CD14-positive monocyte (primary cell): Measurements from ENCODE around the gene UBE2N. TPM values are rescaled to one million over a fixed set of nuclear protein-coding genes. Genes with fewer than 3 reads are reported as not detected.

Experiments
- DNase-seq, 3 donors: peaks; one replicate each; pipeline ENCODE4 v3.0.0-alpha.2; 2011 to 2022
- H2AFZ ChIP-seq: 2 replicates; pipeline ENCODE4 v1.6.0; 2012; ENCODE audit warnings: mild to moderate bottlenecking, low read depth, low read length, inconsistent platforms; ENCODE audit not compliant: insufficient read depth, poor library complexity, severe bottlenecking
- H3K27ac ChIP-seq, 2 donors: 1 replicate in 1 of 2; 2 replicates in 1 of 2; pipeline ENCODE4 v1.5.1; 2012 to 2013; ENCODE audit warnings: low read length in 2 of 2, control low read depth in 1 of 2, inconsistent platforms in 1 of 2, low read depth in 1 of 2, mild to moderate bottlenecking in 1 of 2
- H3K27me3 ChIP-seq, 2 donors: one replicate each; pipeline versions ENCODE4 v1.6.0 to v1.6.1; 2011 to 2013; ENCODE audit warnings: low read length in 2 of 2; ENCODE audit not compliant: control insufficient read depth in 2 of 2, insufficient read depth in 2 of 2
- H3K36me3 ChIP-seq, 2 donors: replicated peaks in 1 of 2; 1 replicate in 1 of 2; 2 replicates in 1 of 2; pipeline versions ENCODE4 v1.5.1 to v1.6.1; 2012 to 2013; ENCODE audit warnings: low read length in 2 of 2, control low read depth in 1 of 2, inconsistent platforms in 1 of 2, mild to moderate bottlenecking in 1 of 2; ENCODE audit not compliant: insufficient read depth in 2 of 2, control insufficient read depth in 1 of 2
- H3K4me1 ChIP-seq, 2 donors: 1 replicate in 1 of 2; 2 replicates in 1 of 2; pipeline versions ENCODE4 v1.5.1 to v1.6.1; 2012 to 2013; ENCODE audit warnings: low read length in 2 of 2, control low read depth in 1 of 2, inconsistent platforms in 1 of 2, mild to moderate bottlenecking in 1 of 2, moderate library complexity in 1 of 2; ENCODE audit not compliant: insufficient read depth in 2 of 2, control insufficient read depth in 1 of 2
- H3K4me2 ChIP-seq: replicated peaks from 2 replicates; pipeline ENCODE3; 2012; ENCODE audit warnings: low read length, moderate library complexity, mild to moderate bottlenecking; ENCODE audit not compliant: poor library complexity, severe bottlenecking; ENCODE audit errors: extremely low read depth
- H3K4me3 ChIP-seq, 3 experiments: fragments of 200-600 bp in 1 of 3; sonication (generic) in 1 of 3; replicated peaks in 1 of 3; 1 replicate in 2 of 3; 2 replicates in 1 of 3; pipeline ENCODE4 v1.5.1; 2011 to 2013; ENCODE audit warnings: low read length in 3 of 3, mild to moderate bottlenecking in 3 of 3, control low read depth in 2 of 3, low read depth in 2 of 3, inconsistent platforms in 1 of 3, moderate library complexity in 1 of 3
- H3K79me2 ChIP-seq: 2 replicates; pipeline ENCODE4 v1.6.0; 2012; ENCODE audit warnings: mild to moderate bottlenecking, control low read depth, inconsistent platforms, low read length, moderate library complexity; ENCODE audit not compliant: insufficient read depth
- H3K9ac ChIP-seq: 2 replicates; pipeline ENCODE4 v1.6.0; 2017; ENCODE audit warnings: low read length, mild to moderate bottlenecking; ENCODE audit not compliant: insufficient read depth, poor library complexity, severe bottlenecking
- H3K9me3 ChIP-seq, 2 donors: replicated peaks in 1 of 2; 1 replicate in 1 of 2; 2 replicates in 1 of 2; pipeline versions ENCODE4 v1.5.1 to v1.6.1; 2012 to 2013; ENCODE audit warnings: low read length in 2 of 2, control low read depth in 1 of 2; ENCODE audit not compliant: control insufficient read depth in 1 of 2, insufficient read depth in 1 of 2
- H4K20me1 ChIP-seq: 2 replicates; pipeline ENCODE4 v1.6.0; 2012; ENCODE audit warnings: mild to moderate bottlenecking, low read length, control low read depth, moderate library complexity; ENCODE audit not compliant: insufficient read depth
- H3K27ac Mint-ChIP-seq, 7 donors: one replicate each; pipeline ENCODE4 v1.8.0; 2020; ENCODE audit warnings: mild to moderate bottlenecking in 7 of 7, mixed read lengths in 7 of 7, moderate library complexity in 6 of 7, inconsistent platforms in 2 of 7
- H3K27me3 Mint-ChIP-seq, 3 donors: one replicate each; pipeline ENCODE4 v1.8.0; 2021 to 2022; ENCODE audit warnings: low read depth in 3 of 3, mild to moderate bottlenecking in 3 of 3, mixed read lengths in 3 of 3, moderate library complexity in 3 of 3, inconsistent platforms in 1 of 3
- H3K36me3 Mint-ChIP-seq, 2 donors: one replicate each; pipeline ENCODE4 v1.8.0; 2020; ENCODE audit warnings: mixed read lengths in 2 of 2, inconsistent platforms in 1 of 2, mild to moderate bottlenecking in 1 of 2
- H3K4me1 Mint-ChIP-seq: one replicate; pipeline ENCODE4 v1.8.0; 2020; ENCODE audit warnings: mild to moderate bottlenecking, mixed read lengths
- H3K4me3 Mint-ChIP-seq, 2 donors: one replicate each; pipeline ENCODE4 v1.8.0; 2020; ENCODE audit warnings: mild to moderate bottlenecking in 2 of 2, mixed read lengths in 2 of 2, moderate library complexity in 1 of 2
- H3K9me3 Mint-ChIP-seq, 7 donors: one replicate each; pipeline ENCODE4 v1.8.0; 2020 to 2022; ENCODE audit warnings: mixed read lengths in 7 of 7, mild to moderate bottlenecking in 6 of 7, moderate library complexity in 6 of 7, inconsistent platforms in 2 of 7
- WGBS: methylation state at CpG from one replicate; pipeline ENCODE4 v1.1.5; 2013; ENCODE audit warnings: missing lambda C conversion rate; ENCODE audit not compliant: insufficient coverage; 5-methylcytosine and 5-hydroxymethylcytosine counted together
- intact Hi-C, 2 donors: fragments of 100-400 bp; cut with micrococcal nuclease; formaldehyde crosslinking; loops; one replicate each; pipeline versions ENCODE4 v1.15.0 to v1.15.1; 2023
- polyA plus RNA-seq, 3 donors: library from polyadenylated mRNA; depleted of rRNA in 1 of 3; unstranded in 2 of 3; stranded (reverse) in 1 of 3; fragments of 300-500 nt in 2 of 3; fragments of >200 nt in 1 of 3; fragmentation: Illumina TruSeq in 2 of 3; gene quantifications; 1 replicate in 2 of 3; 2 replicates in 1 of 3; pipeline ENCODE4 v1.2.3, GENCODE V29; 2012 to 2021
- small RNA-seq: library from RNA; depleted of rRNA; stranded (forward); fragments of <200 nt; gene quantifications from one replicate; pipeline ENCODE3, GENCODE V24; 2012; ENCODE audit warnings: low read depth; ENCODE audit not compliant: insufficient read length
- TF ChIP-seq, protein P1 (sequence below): fragments of 200-600 bp; IDR thresholded peaks from one replicate; pipeline ENCODE4 v1.8.0; 2022; ENCODE audit warnings: antibody characterized with exemption, mild to moderate bottlenecking

Gene UBE2N
- polyA plus RNA-seq, 3 donors, result 31.2 to 119 (median 108) TPM

DNA sequence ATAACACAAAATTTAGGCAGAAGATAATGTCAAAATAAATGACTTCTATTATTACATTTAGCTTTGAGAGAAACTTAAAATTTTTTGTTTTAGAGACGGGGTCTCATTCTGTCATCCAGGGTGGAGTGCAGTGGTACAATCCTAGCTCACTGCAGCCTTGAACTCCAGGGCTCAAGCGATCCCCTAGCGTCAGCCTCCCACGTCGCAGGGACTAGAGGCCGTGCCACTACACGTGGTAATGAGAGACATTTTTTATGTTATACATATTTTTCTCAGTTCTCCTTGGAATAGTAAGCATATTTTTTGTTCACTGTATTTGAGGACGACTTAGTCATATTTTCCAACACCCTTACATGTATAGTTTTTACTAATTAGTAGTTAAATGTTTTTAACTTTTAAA, 85.5 kb downstream of the UBE2N start:
- Histone ChIP-seq H4K20me1 (no peaks in the 10 kb centered on the region), H3K27me3 (peaks cover 0 to 1% of the 10 kb centered on the region in 2 donors), H3K4me3 (no peak overlapping the region), H2AFZ (no peak overlapping the region), H3K9ac (no peak overlapping the region), H3K4me2 (no peak overlapping the region), H3K36me3 (no peaks in the 10 kb centered on the region), H3K27ac (no peak overlapping the region), H3K4me1 (no peaks in the 10 kb centered on the region), H3K79me2 (no peaks in the 10 kb centered on the region), H3K9me3 (no peaks in the 10 kb centered on the region)
- Mint-ChIP-seq H3K9me3 (peaks cover 0 to 2% (median 0%) of the 10 kb centered on the region in 7 donors), H3K36me3 (no peaks in the 10 kb centered on the region), H3K27me3 (peaks cover 2 to 6% (median 6%) of the 10 kb centered on the region in 3 donors), H3K27ac (no peak overlapping the region), H3K4me1 (no peaks in the 10 kb centered on the region), H3K4me3 (no peak overlapping the region)
- intact Hi-C loops, result no loop called here
- DNase-seq, result no peak
- TF ChIP-seq, protein P1, sequence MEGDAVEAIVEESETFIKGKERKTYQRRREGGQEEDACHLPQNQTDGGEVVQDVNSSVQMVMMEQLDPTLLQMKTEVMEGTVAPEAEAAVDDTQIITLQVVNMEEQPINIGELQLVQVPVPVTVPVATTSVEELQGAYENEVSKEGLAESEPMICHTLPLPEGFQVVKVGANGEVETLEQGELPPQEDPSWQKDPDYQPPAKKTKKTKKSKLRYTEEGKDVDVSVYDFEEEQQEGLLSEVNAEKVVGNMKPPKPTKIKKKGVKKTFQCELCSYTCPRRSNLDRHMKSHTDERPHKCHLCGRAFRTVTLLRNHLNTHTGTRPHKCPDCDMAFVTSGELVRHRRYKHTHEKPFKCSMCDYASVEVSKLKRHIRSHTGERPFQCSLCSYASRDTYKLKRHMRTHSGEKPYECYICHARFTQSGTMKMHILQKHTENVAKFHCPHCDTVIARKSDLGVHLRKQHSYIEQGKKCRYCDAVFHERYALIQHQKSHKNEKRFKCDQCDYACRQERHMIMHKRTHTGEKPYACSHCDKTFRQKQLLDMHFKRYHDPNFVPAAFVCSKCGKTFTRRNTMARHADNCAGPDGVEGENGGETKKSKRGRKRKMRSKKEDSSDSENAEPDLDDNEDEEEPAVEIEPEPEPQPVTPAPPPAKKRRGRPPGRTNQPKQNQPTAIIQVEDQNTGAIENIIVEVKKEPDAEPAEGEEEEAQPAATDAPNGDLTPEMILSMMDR, result no peak
- no CpG with 5 or more reads among the region's 8 CpGs for WGBS

Small RNA genes within 50 kb of the gene (small RNA-seq; reads per million reads assigned to genes)
- not detected for gene RF00019

Other genes starting within 250 kb of the UBE2N start
- 10 to 100 TPM; 20.7 to 43.8 (median 35.6) TPM for gene NUDT4, start 64.0 kb downstream of the UBE2N start, polyA plus RNA-seq
- gene MRPL42, start 25.6 kb upstream of the UBE2N start, polyA plus RNA-seq, result 10 to 100 TPM; 15.7 to 68.3 (median 62.8) TPM
- gene SOCS2, start 130.7 kb upstream of the UBE2N start, polyA plus RNA-seq, result under 1 TPM; 0.18 to 0.91 (median 0.22) TPM
- 10 to 100 TPM in 2 of 3 donors, 1 to 10 TPM in 1; 5.6 to 12.2 (median 11.2) TPM for gene CRADD, start 235.4 kb upstream of the UBE2N start, polyA plus RNA-seq